Body of pancreas (tissue), 4 donors: ENCODE data around the gene LYPD4.

Experiments used
- CTCF ChIP-seq, 7 experiments: fragments of 450-650 bp in 4 of 7; fragments of 200-600 bp in 3 of 7; sonication (generic) in 3 of 7; IDR thresholded peaks; one replicate each; pipeline ENCODE4 v1.5.1; 2016 to 2019; ENCODE audit warnings: antibody characterized with exemption in 7 of 7
- POLR2A ChIP-seq, 3 donors: fragments of 450-650 bp; IDR thresholded peaks; one replicate each; pipeline ENCODE4 v1.6.1; 2016; ENCODE audit warnings: antibody characterized with exemption in 3 of 3, mild to moderate bottlenecking in 2 of 3

GRCh38 chr19:41810301-41810700, 34.2 kb downstream of the LYPD4 start:
- TF ChIP-seq CTCF (IDR thresholded peaks at IDR 0.05) (no peak), POLR2A (IDR thresholded peaks at IDR 0.05) (no peak)
